Duodenal mucosa (tissue), 2 donors: ENCODE measurements around the gene DRC7.

ENCODE experiments used
- H3K27ac ChIP-seq: one replicate; pipeline ENCODE4 v1.7.0; 2013; ENCODE audit warnings: low read depth, low read length
- H3K27me3 ChIP-seq, 2 donors: one replicate each; pipeline ENCODE4 v1.7.0; 2013; ENCODE audit warnings: low read length in 2 of 2, control low read depth in 1 of 2; ENCODE audit not compliant: insufficient read depth in 2 of 2, control insufficient read depth in 1 of 2
- H3K36me3 ChIP-seq, 2 donors: one replicate each; pipeline ENCODE4 v1.7.0; 2013; ENCODE audit warnings: low read length in 2 of 2, control low read depth in 1 of 2; ENCODE audit not compliant: insufficient read depth in 2 of 2, control insufficient read depth in 1 of 2
- H3K4me1 ChIP-seq, 2 donors: one replicate each; pipeline ENCODE4 v1.7.0; 2013; ENCODE audit warnings: low read length in 2 of 2, control low read depth in 1 of 2; ENCODE audit not compliant: insufficient read depth in 2 of 2, control insufficient read depth in 1 of 2
- H3K4me3 ChIP-seq, 2 donors: one replicate each; pipeline ENCODE4 v1.7.0; 2013; ENCODE audit warnings: low read length in 2 of 2, low read depth in 1 of 2
- H3K9ac ChIP-seq, 2 donors: one replicate each; pipeline ENCODE4 v1.7.0; 2013; ENCODE audit warnings: low read length in 2 of 2, low read depth in 1 of 2
- H3K9me3 ChIP-seq, 2 donors: one replicate each; pipeline ENCODE4 v1.7.0; 2013; ENCODE audit warnings: low read length in 2 of 2, control low read depth in 1 of 2; ENCODE audit not compliant: control insufficient read depth in 1 of 2

DRC7 gene

DNA sequence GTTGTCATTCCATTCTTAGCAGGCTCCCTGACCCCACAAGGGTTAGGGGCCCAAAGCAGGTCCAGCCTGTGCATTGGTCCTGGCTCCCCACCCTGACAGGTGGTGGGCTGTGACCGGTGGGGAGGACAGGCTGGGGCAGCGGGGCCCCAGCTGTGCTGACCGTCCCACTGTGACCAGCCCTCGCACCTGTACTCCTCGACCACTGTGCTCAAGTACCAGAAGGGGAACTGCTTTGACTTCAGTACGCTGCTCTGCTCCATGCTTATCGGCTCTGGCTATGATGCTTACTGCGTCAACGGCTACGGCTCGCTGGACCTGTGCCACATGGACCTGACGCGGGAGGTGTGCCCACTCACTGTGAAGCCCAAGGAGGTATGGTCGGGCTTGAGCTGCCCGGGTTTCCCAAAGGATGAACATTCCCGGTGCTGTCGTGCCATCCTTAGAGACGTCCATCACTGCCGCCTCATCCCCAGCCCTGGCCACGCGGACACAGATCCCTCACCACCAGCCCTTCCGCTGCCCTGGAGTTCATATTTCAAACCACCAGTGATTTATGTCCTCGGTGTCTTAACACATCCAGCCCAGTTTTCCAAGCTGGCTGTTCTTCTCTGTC lies 7.3 kb downstream of the DRC7 start:
- H3K36me3 ChIP-seq = no peaks in the 10 kb centered on the region
- no peaks in the 10 kb centered on the region for H3K9me3 ChIP-seq
- H3K4me1 ChIP-seq = peaks cover 0 to 7% of the 10 kb centered on the region in 2 donors

DNA sequence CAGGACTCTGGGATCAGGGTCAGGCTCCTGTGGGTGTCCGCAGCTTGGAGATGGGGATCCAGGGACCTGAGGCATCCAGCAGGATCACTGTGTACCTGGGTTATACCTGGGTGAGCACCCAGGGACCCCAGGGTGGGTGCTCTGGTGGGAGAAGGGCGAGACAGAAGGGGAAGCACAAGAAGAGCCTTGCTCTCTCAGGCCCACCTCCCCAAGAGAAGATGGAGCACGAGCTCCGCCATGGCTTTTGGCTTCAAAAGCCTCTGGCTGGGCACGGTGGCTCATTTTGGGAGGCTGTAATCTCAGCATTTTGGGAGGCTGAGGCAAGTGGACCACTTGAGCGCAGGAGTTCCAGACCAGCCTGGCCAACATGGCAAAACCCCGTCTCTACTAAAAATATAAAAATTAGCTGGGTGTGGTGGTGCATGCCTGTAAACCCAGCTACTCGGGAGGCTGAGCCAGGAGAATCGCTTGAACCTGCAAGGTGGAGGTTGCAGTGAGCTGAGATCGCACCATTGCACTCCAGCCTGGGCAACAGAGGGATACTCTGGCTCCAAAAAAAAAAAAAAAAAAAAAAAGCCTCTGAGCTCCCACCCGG lies 8.9 kb downstream of the DRC7 start:
- H3K4me1 ChIP-seq = peaks cover 0 to 7% of the 10 kb centered on the region in 2 donors
- H3K27ac ChIP-seq = no peak overlapping the region
- no peak overlapping the region for H3K9ac ChIP-seq
- H3K9me3 ChIP-seq = no peaks in the 10 kb centered on the region
- H3K36me3 ChIP-seq = no peaks in the 10 kb centered on the region
- no peaks in the 10 kb centered on the region for H3K27me3 ChIP-seq
- H3K4me3 ChIP-seq = no peak overlapping the region

More for the DNA sequence above, 7.3 kb downstream of the DRC7 start:
- H3K4me3 ChIP-seq = no peak overlapping the region
- H3K9ac ChIP-seq = no peak overlapping the region
- H3K27me3 ChIP-seq = no peaks in the 10 kb centered on the region
- no peak overlapping the region for H3K27ac ChIP-seq

DNA sequence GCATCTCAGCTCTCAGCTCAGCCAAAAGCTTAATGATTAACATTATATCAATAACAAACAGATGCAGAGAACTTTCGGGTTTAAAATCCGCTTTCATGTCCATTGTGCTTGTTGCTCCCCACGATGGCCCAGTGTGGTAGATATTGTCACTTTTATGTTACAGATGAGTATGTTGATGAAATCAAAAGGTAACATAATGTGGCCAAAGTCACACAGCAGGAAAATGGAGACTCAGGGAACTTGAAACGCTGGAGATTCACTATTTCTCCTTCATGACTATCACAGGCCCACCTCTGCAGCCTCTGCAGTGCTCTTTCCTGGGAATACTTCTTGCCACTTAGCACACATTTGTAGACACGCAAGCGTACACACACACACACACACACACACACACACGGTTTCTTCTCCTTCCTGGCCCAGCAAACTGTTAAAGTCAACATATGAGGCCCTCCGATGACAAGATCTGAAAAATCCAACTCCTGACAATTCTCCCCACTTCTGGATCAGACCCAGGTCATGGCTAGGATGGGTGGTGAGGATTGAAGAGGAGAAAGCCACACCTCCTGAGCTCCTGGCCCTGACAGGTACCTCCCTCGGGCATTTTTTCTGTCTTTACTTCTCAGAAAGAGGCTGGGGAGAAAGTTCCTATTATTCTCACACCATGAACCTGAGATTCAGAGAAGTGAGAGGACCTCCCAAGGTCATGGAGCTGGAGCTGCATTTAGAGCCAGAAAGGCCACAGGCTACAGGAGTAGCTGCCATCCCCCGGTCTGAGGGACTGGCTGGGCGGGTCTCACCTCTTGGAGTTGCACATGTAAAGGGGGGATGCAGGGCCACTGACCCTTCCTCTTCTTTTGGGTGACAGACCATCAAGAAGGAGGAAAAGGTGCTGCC lies 9.7 kb downstream of the DRC7 start:
- Histone ChIP-seq H3K4me3 (no peak overlapping the region), H3K4me1 (peaks cover 0 to 7% of the 10 kb centered on the region in 2 donors), H3K27ac (no peak overlapping the region), H3K27me3 (no peaks in the 10 kb centered on the region), H3K9me3 (no peaks in the 10 kb centered on the region), H3K9ac (no peak overlapping the region), H3K36me3 (no peaks in the 10 kb centered on the region)

DNA sequence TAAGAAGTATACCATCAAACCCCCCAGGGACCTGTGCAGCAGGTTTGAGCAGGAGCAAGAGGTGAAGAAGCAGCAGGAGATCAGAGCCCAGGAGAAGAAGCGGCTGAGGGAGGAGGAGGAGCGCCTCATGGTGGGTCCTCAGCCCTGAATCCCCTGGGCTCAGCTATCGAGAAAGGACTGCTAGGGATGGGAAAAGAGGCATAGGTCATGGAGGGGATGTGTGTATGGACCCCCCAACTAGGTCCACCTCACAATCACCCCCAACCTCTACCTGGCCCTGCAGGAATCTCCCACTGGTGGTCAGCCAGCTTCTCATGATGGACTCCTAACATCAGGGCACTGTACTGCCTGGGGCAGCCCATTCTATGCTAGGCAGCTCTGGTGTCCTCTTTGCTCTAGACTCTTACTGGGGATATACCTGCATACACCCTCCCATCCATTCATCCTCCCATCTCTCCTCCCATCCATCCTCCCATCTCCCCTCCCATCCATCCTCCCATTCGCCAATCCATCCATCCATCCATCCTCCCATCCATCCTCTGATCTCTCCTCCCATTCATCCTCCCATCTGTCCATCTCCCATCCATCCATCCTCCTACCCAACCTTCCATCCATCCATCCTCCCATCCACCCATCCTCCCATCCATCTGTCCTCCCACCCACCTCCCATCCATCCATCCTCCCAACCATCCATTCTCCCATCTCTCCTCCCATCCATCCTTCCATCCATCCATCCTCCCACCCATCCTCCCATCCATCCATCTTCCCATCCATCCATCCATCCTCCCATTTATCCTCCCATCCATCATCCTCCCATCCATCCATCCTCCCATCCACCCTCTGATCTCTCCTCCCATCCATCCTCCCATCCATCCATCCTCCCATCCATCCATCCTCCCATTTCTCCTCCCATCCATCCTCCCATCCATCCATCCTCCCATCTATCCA lies 10.6 kb downstream of the DRC7 start:
- no peak overlapping the region for H3K9ac ChIP-seq

DNA sequence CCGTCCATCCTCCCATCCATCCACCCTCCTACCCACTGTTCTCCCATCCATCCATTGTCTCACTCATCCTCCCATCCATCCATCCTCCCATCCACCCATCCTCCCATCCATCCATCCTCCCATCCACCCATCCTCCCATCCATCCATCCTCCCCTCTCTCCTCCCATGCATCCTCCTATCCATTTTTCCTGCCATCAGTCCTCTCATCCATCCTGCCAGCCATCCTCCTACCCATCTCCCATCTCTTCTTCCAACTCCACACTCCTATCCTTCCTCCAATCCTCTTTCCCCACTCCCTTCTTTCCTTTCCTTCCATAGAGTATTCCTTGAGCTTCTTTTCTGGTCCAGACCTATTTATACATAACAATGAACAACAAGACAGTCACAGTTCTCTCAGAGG lies 12.1 kb downstream of the DRC7 start:
- H3K4me3 ChIP-seq = no peak overlapping the region
- no peak overlapping the region for H3K27ac ChIP-seq
- H3K9me3 ChIP-seq = no peaks in the 10 kb centered on the region
- no peaks in the 10 kb centered on the region for H3K27me3 ChIP-seq
- H3K36me3 ChIP-seq = no peaks in the 10 kb centered on the region
- no peak overlapping the region for H3K9ac ChIP-seq
- H3K4me1 ChIP-seq = no peaks in the 10 kb centered on the region

More for the DNA sequence above, 10.6 kb downstream of the DRC7 start:
- Histone ChIP-seq H3K9me3 (no peaks in the 10 kb centered on the region), H3K36me3 (no peaks in the 10 kb centered on the region), H3K4me1 (peaks cover 0 to 7% of the 10 kb centered on the region in 2 donors), H3K27ac (no peak overlapping the region), H3K27me3 (no peaks in the 10 kb centered on the region), H3K4me3 (no peak overlapping the region)

DNA sequence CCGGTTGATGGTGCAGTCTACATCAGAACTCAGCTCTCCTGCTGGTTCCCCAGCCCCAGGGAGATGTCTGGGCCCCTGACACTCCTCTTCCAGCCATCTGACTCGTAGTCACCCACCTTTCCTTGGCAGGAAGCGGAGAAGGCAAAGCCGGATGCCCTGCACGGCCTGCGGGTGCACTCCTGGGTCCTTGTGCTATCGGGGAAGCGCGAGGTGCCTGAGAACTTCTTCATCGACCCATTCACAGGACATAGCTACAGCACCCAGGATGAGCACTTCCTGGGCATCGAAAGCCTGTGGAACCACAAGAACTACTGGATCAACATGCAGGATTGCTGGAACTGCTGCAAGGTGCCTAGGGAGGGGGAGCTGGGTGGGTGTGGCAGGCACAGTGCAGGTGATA lies 12.7 kb downstream of the DRC7 start:
- Histone ChIP-seq H3K9ac (no peak overlapping the region), H3K4me3 (no peak overlapping the region), H3K27me3 (no peaks in the 10 kb centered on the region), H3K4me1 (no peaks in the 10 kb centered on the region), H3K9me3 (no peaks in the 10 kb centered on the region), H3K27ac (no peak overlapping the region), H3K36me3 (no peaks in the 10 kb centered on the region)

DNA sequence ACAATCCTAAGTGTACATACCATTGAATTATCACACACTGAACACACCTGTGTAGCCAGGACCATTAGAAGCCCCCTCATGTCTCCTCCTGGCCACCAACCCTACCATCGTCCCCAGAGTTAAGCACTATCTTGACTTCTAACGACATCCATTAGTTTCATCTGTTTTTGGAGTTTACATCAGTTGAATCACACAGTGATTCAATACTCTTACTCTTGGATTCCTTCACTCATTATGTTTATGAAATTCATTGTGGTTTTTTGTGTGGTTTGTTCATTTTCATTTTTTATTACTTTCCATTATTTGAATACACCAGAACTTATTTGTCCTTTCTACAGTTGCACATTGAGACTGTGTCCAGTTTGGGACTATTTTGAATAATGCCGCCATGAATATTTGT lies 13.6 kb downstream of the DRC7 start:
- Histone ChIP-seq H3K36me3 (no peaks in the 10 kb centered on the region), H3K27ac (no peak overlapping the region), H3K4me3 (no peak overlapping the region), H3K9ac (no peak overlapping the region), H3K27me3 (no peaks in the 10 kb centered on the region), H3K4me1 (no peaks in the 10 kb centered on the region), H3K9me3 (no peaks in the 10 kb centered on the region)

DNA sequence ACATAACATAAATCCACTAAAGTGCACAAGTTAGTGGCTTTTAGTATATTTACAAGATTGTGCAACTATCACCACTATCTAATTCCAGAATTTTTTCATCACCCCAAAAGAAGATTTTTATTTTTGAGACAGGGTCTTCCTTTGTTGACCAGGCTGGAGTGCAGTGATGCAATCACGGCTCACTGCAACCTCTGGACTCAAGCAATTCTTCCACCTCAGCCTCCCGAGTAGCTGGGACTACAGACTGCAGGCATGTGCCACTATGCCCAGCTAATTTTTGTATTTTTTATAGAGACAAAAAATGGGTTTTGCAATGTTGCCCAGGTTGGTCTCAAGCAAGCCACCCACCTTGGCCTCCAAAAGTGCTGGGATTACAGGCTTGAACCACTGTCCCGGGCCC lies 15.1 kb downstream of the DRC7 start:
- Histone ChIP-seq H3K4me1 (no peaks in the 10 kb centered on the region), H3K36me3 (no peaks in the 10 kb centered on the region), H3K27me3 (no peaks in the 10 kb centered on the region), H3K4me3 (no peak overlapping the region), H3K9ac (no peak overlapping the region), H3K27ac (no peak overlapping the region), H3K9me3 (no peaks in the 10 kb centered on the region)

DNA sequence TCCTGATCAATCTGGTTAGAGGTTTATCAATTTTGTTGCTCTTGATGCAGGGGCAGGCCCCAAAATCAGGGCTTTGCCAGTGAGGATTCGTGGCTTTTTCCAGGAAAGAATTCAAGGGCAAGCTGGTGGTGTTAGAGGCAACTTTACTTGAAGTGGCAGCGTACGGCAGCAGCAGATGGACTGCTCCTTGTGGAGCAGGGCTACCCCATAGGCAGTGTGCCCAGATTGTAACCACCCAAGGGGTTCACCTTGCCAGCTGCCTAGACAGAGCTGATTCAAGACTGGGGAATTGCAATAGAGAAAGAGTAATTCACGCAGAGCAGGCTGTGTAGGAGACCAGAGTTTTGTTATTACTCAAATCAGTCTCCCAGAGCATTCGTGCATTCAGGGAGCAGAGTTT lies 16.7 kb downstream of the DRC7 start:
- Histone ChIP-seq H3K4me3 (no peak overlapping the region), H3K27me3 (peaks cover 0 to 6% of the 10 kb centered on the region in 2 donors), H3K27ac (no peak overlapping the region), H3K4me1 (no peaks in the 10 kb centered on the region), H3K36me3 (no peaks in the 10 kb centered on the region), H3K9me3 (no peaks in the 10 kb centered on the region), H3K9ac (no peak overlapping the region)
